GM18873 (cell line): ENCODE data around the gene GRK5.

ENCODE experiments used
- ATAC-seq: cut with Tn5 transposase; IDR thresholded peaks from one replicate; pipeline ENCODE4 v1.9.1; 2021; ENCODE audit warnings: mild to moderate bottlenecking, moderate library complexity, moderate number of reproducible peaks; ENCODE audit not compliant: unreplicated experiment, low FRiP score

GRK5 gene

GRCh38 chr10:119197921-119198320 lies 9.4 kb upstream of the GRK5 start:
- ATAC-seq = no peak

GRCh38 chr10:119198438-119198837 lies 8.9 kb upstream of the GRK5 start:
- no peak for ATAC-seq

- ATAC-seq = no peak
These were observed 8.0 kb upstream of the GRK5 start for GRCh38 chr10:119199231-119199992.

- ATAC-seq = no peak
These were observed 6.1 kb upstream of the GRK5 start for GRCh38 chr10:119201233-119201632.

GRCh38 chr10:119203006-119203405 lies 4.4 kb upstream of the GRK5 start:
- ATAC-seq = no peak

GRCh38 chr10:119205894-119206602 lies 1.3 kb upstream of the GRK5 start:
- ATAC-seq = no peak

- ATAC-seq = peak; percentile 41
These were observed 587 bp upstream of the GRK5 start for GRCh38 chr10:119206603-119207365.

- ATAC-seq = peak; percentile 15
These were observed 562 bp downstream of the GRK5 start for GRCh38 chr10:119207713-119208552.

- no peak for ATAC-seq
These were observed 1.2 kb downstream of the GRK5 start for GRCh38 chr10:119208553-119208940.

GRCh38 chr10:119209035-119209735 lies 1.8 kb downstream of the GRK5 start:
- ATAC-seq = no peak

- no peak for ATAC-seq
These were observed 2.5 kb downstream of the GRK5 start for GRCh38 chr10:119209736-119210355.

- no peak for ATAC-seq
These were observed 3.3 kb downstream of the GRK5 start for GRCh38 chr10:119210633-119211032.

- ATAC-seq = no peak
These were observed 3.8 kb downstream of the GRK5 start for GRCh38 chr10:119211176-119211575.

- no peak for ATAC-seq
These were observed 4.5 kb downstream of the GRK5 start for GRCh38 chr10:119211625-119212441.

GRCh38 chr10:119215371-119215770 lies 8.0 kb downstream of the GRK5 start:
- ATAC-seq = no peak

- no peak for ATAC-seq
These were observed 8.8 kb downstream of the GRK5 start for GRCh38 chr10:119216127-119216526.

- ATAC-seq = no peak
These were observed 10.0 kb downstream of the GRK5 start for GRCh38 chr10:119217401-119217800.

GRCh38 chr10:119217991-119218490 lies 10.7 kb downstream of the GRK5 start:
- no peak for ATAC-seq
